ENCODE data around the gene MRPL12. TPM values are rescaled to one million over a fixed set of nuclear protein-coding genes. Genes with fewer than 3 reads are reported as not detected.

MRPL12 gene
- total and polyA plus RNA-seq, 4 experiments from 2014 or later = 21.9 to 47.5 (median 34.0) TPM

- Histone ChIP-seq H3K36me3 (ENCODE audit: insufficient read depth, low read length) (no peaks in the 10 kb centered on the region), H3K4me1 (ENCODE audit: insufficient read depth, low read length) (no peaks in the 10 kb centered on the region), H3K27ac (ENCODE audit: low read depth, low read length) (no peak overlapping the region), H3K4me3 (ENCODE audit: low read length in 2 of 2) (no peak overlapping the region), H3K27me3 (ENCODE audit: insufficient read depth, low read length) (no peaks in the 10 kb centered on the region), H3K9me3 (ENCODE audit: control insufficient read depth in 1 of 2, low read length in 2 of 2) (no peaks in the 10 kb centered on the region)
- peaks cover 5% of the 10 kb centered on the region in 2 donors for H3K27me3 Mint-ChIP-seq
- no peak overlapping the region for H3K4me3 Mint-ChIP-seq
- H3K36me3 Mint-ChIP-seq = no peaks in the 10 kb centered on the region
- no peak for DNase-seq
- POLR2A ChIA-PET (ENCODE audit: partially characterized antibody) = no interaction called here
- H3K4me1 Mint-ChIP-seq = peaks cover 0 to 4% (median under 1%) of the 10 kb centered on the region in 4 donors
- no peaks in the 10 kb centered on the region for H3K9me3 Mint-ChIP-seq
- intact Hi-C loops (cut with micrococcal nuclease) = no loop called here
- CTCF ChIA-PET (ENCODE audit: partially characterized antibody) = no interaction called here
- H3K27ac Mint-ChIP-seq = no peak overlapping the region
These were observed 38.0 kb downstream of the MRPL12 start for GRCh38 chr17:81741049-81741593.

GRCh38 chr17:81741594-81742452 is 38.7 kb downstream of the MRPL12 start:
- ChIA-PET POLR2A (ENCODE audit: partially characterized antibody) (no interaction called here), CTCF (ENCODE audit: partially characterized antibody) (no interaction called here)
- Mint-ChIP-seq H3K27ac (peak overlapping the region in 1 of 7 donors; percentile 35), H3K4me1 (peaks cover 0 to 4% (median under 1%) of the 10 kb centered on the region in 4 donors), H3K36me3 (no peaks in the 10 kb centered on the region), H3K4me3 (no peak overlapping the region), H3K9me3 (no peaks in the 10 kb centered on the region), H3K27me3 (peaks cover 5% of the 10 kb centered on the region in 2 donors)
- intact Hi-C loops (cut with micrococcal nuclease) = no loop called here
- Histone ChIP-seq H3K4me1 (ENCODE audit: insufficient read depth, low read length) (no peaks in the 10 kb centered on the region), H3K36me3 (ENCODE audit: insufficient read depth, low read length) (no peaks in the 10 kb centered on the region), H3K4me3 (ENCODE audit: low read length in 2 of 2) (no peak overlapping the region), H3K9me3 (ENCODE audit: control insufficient read depth in 1 of 2, low read length in 2 of 2) (no peaks in the 10 kb centered on the region), H3K27ac (ENCODE audit: low read depth, low read length) (no peak overlapping the region), H3K27me3 (ENCODE audit: insufficient read depth, low read length) (no peaks in the 10 kb centered on the region)
- no peak for DNase-seq

Small RNA genes within 50 kb of the gene (microRNA-seq; reads per million reads assigned to microRNA genes)
- gene MIR6786 (ENCODE audit: borderline microRNAs expressed, borderline number of aligned reads, borderline replicate concordance) = not detected

Other genes with a start within 250 kb of the MRPL12 start
- 1,000 to 10,000 TPM; 1,031 to 1,038 TPM for gene ACTG1, start 190.6 kb upstream of the MRPL12 start, total RNA-seq
- gene ACTG1, start 190.6 kb upstream of the MRPL12 start, polyA plus RNA-seq = 1,000 to 10,000 TPM; 1,338 to 1,651 TPM
- 1 to 10 TPM in 1 of 2 experiments, under 1 TPM in 1; 0.75 to 1.0 TPM for gene FSCN2, start 175.0 kb upstream of the MRPL12 start, total RNA-seq
- under 1 TPM in 1 of 2 donors, not detected in 1; 0.20 TPM for gene FSCN2, start 175.0 kb upstream of the MRPL12 start, polyA plus RNA-seq
- 10 to 100 TPM; 51.0 to 56.0 TPM for gene FAAP100, start 151.0 kb upstream of the MRPL12 start, total RNA-seq
- 10 to 100 TPM in 1 of 2 donors, 1 to 10 TPM in 1; 8.5 to 16.8 TPM for gene FAAP100, start 151.0 kb upstream of the MRPL12 start, polyA plus RNA-seq
- gene NPLOC4, start 66.3 kb upstream of the MRPL12 start, total RNA-seq = 100 to 1,000 TPM in 1 of 2 experiments, 10 to 100 TPM in 1; 91.0 to 105 TPM
- gene NPLOC4, start 66.3 kb upstream of the MRPL12 start, polyA plus RNA-seq = 10 to 100 TPM; 61.1 to 70.6 TPM
- gene TSPAN10, start 66.2 kb upstream of the MRPL12 start, total RNA-seq = 1 to 10 TPM; 1.1 to 1.2 TPM
- gene TSPAN10, start 66.2 kb upstream of the MRPL12 start, polyA plus RNA-seq = under 1 TPM; 0.10 to 0.24 TPM
- 1 to 10 TPM in 1 of 2 experiments, under 1 TPM in 1; 0.87 to 1.3 TPM for gene PDE6G, start 46.8 kb upstream of the MRPL12 start, total RNA-seq
- 1 to 10 TPM in 1 of 2 donors, under 1 TPM in 1; 0.83 to 1.2 TPM for gene PDE6G, start 46.8 kb upstream of the MRPL12 start, polyA plus RNA-seq
- gene OXLD1, start 36.8 kb upstream of the MRPL12 start, total RNA-seq = 10 to 100 TPM; 52.5 to 60.8 TPM
- 10 to 100 TPM; 68.8 to 83.2 TPM for gene OXLD1, start 36.8 kb upstream of the MRPL12 start, polyA plus RNA-seq
- gene CCDC137, start 36.6 kb upstream of the MRPL12 start, total RNA-seq = 10 to 100 TPM; 28.0 to 29.3 TPM
- gene CCDC137, start 36.6 kb upstream of the MRPL12 start, polyA plus RNA-seq = 10 to 100 TPM in 1 of 2 donors, 1 to 10 TPM in 1; 5.3 to 17.0 TPM
- gene ARL16, start 19.6 kb upstream of the MRPL12 start, total RNA-seq = 10 to 100 TPM; 25.9 to 27.7 TPM
- gene ARL16, start 19.6 kb upstream of the MRPL12 start, polyA plus RNA-seq = 10 to 100 TPM; 25.3 to 45.5 TPM
- 100 to 1,000 TPM; 182 to 206 TPM for gene HGS, start 19.4 kb upstream of the MRPL12 start, total RNA-seq
- 10 to 100 TPM; 18.9 to 46.4 TPM for gene HGS, start 19.4 kb upstream of the MRPL12 start, polyA plus RNA-seq
- 1 to 10 TPM; 4.0 to 5.0 TPM for gene SLC25A10, start 8.9 kb downstream of the MRPL12 start, total RNA-seq
- gene SLC25A10, start 8.9 kb downstream of the MRPL12 start, polyA plus RNA-seq = 1 to 10 TPM; 3.2 to 5.2 TPM
- not detected for gene GCGR, start 100.8 kb downstream of the MRPL12 start, total RNA-seq
- not detected for gene GCGR, start 100.8 kb downstream of the MRPL12 start, polyA plus RNA-seq
- 10 to 100 TPM; 65.8 to 71.0 TPM for gene MCRIP1, start 129.9 kb downstream of the MRPL12 start, total RNA-seq
- gene MCRIP1, start 129.9 kb downstream of the MRPL12 start, polyA plus RNA-seq = 10 to 100 TPM; 66.7 to 87.2 TPM
- gene PPP1R27, start 131.7 kb downstream of the MRPL12 start, total RNA-seq = not detected
- gene PPP1R27, start 131.7 kb downstream of the MRPL12 start, polyA plus RNA-seq = under 1 TPM in 1 of 2 donors, not detected in 1; 0.18 TPM
- gene P4HB, start 157.2 kb downstream of the MRPL12 start, total RNA-seq = 100 to 1,000 TPM; 392 to 409 TPM
- gene P4HB, start 157.2 kb downstream of the MRPL12 start, polyA plus RNA-seq = 100 to 1,000 TPM; 272 to 339 TPM
- gene ARHGDIA, start 168.0 kb downstream of the MRPL12 start, total RNA-seq = 100 to 1,000 TPM; 380 to 382 TPM
- gene ARHGDIA, start 168.0 kb downstream of the MRPL12 start, polyA plus RNA-seq = 100 to 1,000 TPM in 1 of 2 donors, 10 to 100 TPM in 1; 84.8 to 205 TPM
- gene ALYREF, start 188.2 kb downstream of the MRPL12 start, total RNA-seq = 10 to 100 TPM; 47.2 to 47.7 TPM
- gene ALYREF, start 188.2 kb downstream of the MRPL12 start, polyA plus RNA-seq = 10 to 100 TPM; 23.3 to 50.8 TPM
- 10 to 100 TPM; 53.8 to 57.0 TPM for gene ANAPC11, start 188.4 kb downstream of the MRPL12 start, total RNA-seq
- gene ANAPC11, start 188.4 kb downstream of the MRPL12 start, polyA plus RNA-seq = 100 to 1,000 TPM; 262 to 267 TPM
- gene NPB, start 198.9 kb downstream of the MRPL12 start, total RNA-seq = under 1 TPM; 0.61 to 0.79 TPM
- not detected for gene NPB, start 198.9 kb downstream of the MRPL12 start, polyA plus RNA-seq
- 10 to 100 TPM; 43.5 to 48.3 TPM for gene PCYT2, start 208.0 kb downstream of the MRPL12 start, total RNA-seq
- 10 to 100 TPM; 27.8 to 30.3 TPM for gene PCYT2, start 208.0 kb downstream of the MRPL12 start, polyA plus RNA-seq
- gene SIRT7, start 214.8 kb downstream of the MRPL12 start, total RNA-seq = 10 to 100 TPM; 87.8 to 91.9 TPM
- gene SIRT7, start 214.8 kb downstream of the MRPL12 start, polyA plus RNA-seq = 10 to 100 TPM; 31.5 to 45.0 TPM
- gene MAFG, start 224.4 kb downstream of the MRPL12 start, total RNA-seq = 10 to 100 TPM; 16.0 to 16.3 TPM
- 1 to 10 TPM; 2.1 to 3.5 TPM for gene MAFG, start 224.4 kb downstream of the MRPL12 start, polyA plus RNA-seq
- 1 to 10 TPM in 1 of 2 experiments, under 1 TPM in 1; 0.64 to 1.1 TPM for gene PYCR1, start 233.9 kb downstream of the MRPL12 start, total RNA-seq
- gene PYCR1, start 233.9 kb downstream of the MRPL12 start, polyA plus RNA-seq = 1 to 10 TPM in 1 of 2 donors, under 1 TPM in 1; 0.54 to 3.1 TPM
- gene MYADML2, start 243.9 kb downstream of the MRPL12 start, total RNA-seq = not detected
- gene MYADML2, start 243.9 kb downstream of the MRPL12 start, polyA plus RNA-seq = not detected